Muscle layer of colon (tissue), 2 donors: ENCODE results near the gene KRT33B.
"Not testable (repeated sequence)": the region's sequence is repeated elsewhere in the genome, so short reads cannot be mapped to it uniquely, and the experiment has no call there.

Source experiments
- H3K27ac ChIP-seq: one replicate; pipeline ENCODE4 v1.7.0; 2013; ENCODE audit warnings: low read depth, mild to moderate bottlenecking, low read length, moderate library complexity
- H3K27me3 ChIP-seq, 2 donors: one replicate each; pipeline ENCODE4 v1.7.0; 2013; ENCODE audit warnings: low read length in 2 of 2, mild to moderate bottlenecking in 2 of 2; ENCODE audit not compliant: insufficient read depth in 2 of 2, control insufficient read depth in 1 of 2
- H3K36me3 ChIP-seq: one replicate; pipeline ENCODE4 v1.7.0; 2013; ENCODE audit warnings: mild to moderate bottlenecking, low read length; ENCODE audit not compliant: insufficient read depth
- H3K4me1 ChIP-seq: one replicate; pipeline ENCODE4 v1.7.0; 2013; ENCODE audit warnings: mild to moderate bottlenecking, low read length; ENCODE audit not compliant: insufficient read depth
- H3K4me3 ChIP-seq, 2 donors: one replicate each; pipeline ENCODE4 v1.7.0; 2013; ENCODE audit warnings: low read length in 2 of 2, low read depth in 1 of 2, mild to moderate bottlenecking in 1 of 2, moderate library complexity in 1 of 2
- H3K9ac ChIP-seq: one replicate; pipeline ENCODE4 v1.7.0; 2013; ENCODE audit warnings: low read length
- H3K9me3 ChIP-seq: one replicate; pipeline ENCODE4 v1.7.0; 2013; ENCODE audit warnings: mild to moderate bottlenecking, low read length
- donor health status: abdominal sarcoma.
- donor health status: Adenocarcinoma of cecum.

The KRT33B gene

DNA sequence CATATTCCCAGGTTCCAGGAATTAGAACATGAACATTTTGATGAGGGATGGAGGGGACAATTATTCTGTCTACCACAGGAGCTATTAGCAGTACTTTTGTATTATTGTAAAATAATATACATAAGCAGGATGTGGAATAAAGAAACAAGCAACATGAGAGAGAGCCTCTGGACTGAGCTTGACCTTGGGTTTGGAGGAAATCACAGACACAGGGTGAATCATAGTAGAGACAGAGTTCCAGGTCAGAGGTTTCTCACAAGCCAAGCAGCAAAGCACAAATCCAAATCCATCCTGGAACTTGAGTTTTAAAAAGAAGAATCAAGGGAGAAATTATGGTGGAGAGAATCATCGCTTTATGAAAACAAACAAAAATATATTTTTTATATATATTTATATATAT, 22.7 kb upstream of the KRT33B start:
- H3K27ac ChIP-seq, result no peak overlapping the region
- H3K9me3 ChIP-seq, result no peaks in the 10 kb centered on the region
- H3K4me3 ChIP-seq, result no peak overlapping the region
- H3K9ac ChIP-seq, result no peak overlapping the region
- no peaks in the 10 kb centered on the region for H3K27me3 ChIP-seq
- no peaks in the 10 kb centered on the region for H3K4me1 ChIP-seq
- no peaks in the 10 kb centered on the region for H3K36me3 ChIP-seq

DNA sequence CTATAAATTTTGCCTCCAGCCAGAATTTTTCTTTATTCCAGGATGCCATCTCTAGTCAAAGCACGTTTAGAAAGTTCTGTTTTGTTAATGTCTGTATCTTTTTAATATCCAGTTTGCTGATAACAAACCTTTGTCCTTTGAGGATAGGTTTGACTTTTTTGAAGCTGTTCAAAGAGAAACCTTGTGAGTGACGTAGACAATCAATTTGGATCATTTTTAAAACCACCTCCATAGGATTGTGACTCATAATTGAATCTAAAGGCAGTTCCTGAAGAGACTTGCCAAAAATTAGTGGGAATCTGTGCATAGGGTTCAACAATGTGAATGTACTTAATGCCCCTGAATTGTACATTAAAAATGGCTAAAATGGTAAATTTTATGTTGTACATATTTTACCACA, 21.9 kb upstream of the KRT33B start:
- Histone ChIP-seq H3K36me3 (no peaks in the 10 kb centered on the region), H3K27ac (no peak overlapping the region), H3K4me1 (no peaks in the 10 kb centered on the region), H3K27me3 (no peaks in the 10 kb centered on the region), H3K9ac (no peak overlapping the region), H3K9me3 (no peaks in the 10 kb centered on the region), H3K4me3 (no peak overlapping the region)

DNA sequence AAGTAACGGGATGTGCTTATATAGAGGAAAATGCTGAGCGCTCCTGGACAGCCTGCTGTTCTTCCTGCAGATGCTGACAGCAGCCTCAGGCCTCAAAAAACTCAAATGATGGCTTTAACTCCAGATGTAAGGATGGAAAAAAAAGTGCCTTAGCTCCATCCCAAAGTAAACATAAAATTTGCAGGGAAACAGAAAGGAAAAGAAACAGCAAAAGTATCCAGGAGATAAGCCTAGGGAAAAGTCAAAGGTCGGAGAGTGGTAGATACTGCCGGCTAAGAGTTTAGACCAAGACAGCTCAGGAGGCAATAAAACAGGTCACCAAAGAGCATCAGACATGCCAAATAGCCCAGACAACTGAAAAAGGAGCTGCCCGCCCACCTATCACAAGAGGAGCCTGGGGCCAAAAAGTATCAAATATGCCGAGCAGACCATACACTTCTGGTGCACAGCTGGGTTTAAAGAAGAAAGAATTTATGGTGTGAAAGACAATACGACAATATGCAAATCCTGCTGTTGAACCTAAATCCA, 20.9 kb upstream of the KRT33B start:
- Histone ChIP-seq H3K36me3 (no peaks in the 10 kb centered on the region), H3K27me3 (no peaks in the 10 kb centered on the region), H3K9me3 (no peaks in the 10 kb centered on the region), H3K4me3 (no peak overlapping the region), H3K9ac (no peak overlapping the region), H3K27ac (no peak overlapping the region), H3K4me1 (no peaks in the 10 kb centered on the region)

DNA sequence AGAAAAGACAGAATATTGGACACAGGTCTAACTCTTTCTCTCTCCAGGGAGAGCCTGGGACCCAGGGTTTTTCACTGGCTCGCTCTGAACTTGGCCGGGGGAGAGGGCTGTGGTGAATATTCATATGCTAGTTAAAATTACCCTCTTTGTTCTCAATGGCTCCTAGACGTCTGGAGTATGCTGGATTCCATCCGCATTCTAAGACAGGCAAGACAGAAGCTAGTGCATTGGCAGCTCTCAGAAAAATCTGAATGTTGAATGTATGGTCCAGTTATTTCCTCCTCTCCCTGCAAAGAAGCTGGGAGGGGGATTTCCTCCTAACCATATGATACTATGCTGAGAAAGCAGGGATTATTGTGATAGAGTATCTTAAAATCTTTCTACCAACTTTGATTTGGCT, 18.1 kb upstream of the KRT33B start:
- no peaks in the 10 kb centered on the region for H3K27me3 ChIP-seq
- H3K36me3 ChIP-seq, result no peaks in the 10 kb centered on the region
- H3K4me3 ChIP-seq, result no peak overlapping the region
- H3K4me1 ChIP-seq, result no peaks in the 10 kb centered on the region
- no peak overlapping the region for H3K27ac ChIP-seq
- no peaks in the 10 kb centered on the region for H3K9me3 ChIP-seq
- H3K9ac ChIP-seq, result no peak overlapping the region

DNA sequence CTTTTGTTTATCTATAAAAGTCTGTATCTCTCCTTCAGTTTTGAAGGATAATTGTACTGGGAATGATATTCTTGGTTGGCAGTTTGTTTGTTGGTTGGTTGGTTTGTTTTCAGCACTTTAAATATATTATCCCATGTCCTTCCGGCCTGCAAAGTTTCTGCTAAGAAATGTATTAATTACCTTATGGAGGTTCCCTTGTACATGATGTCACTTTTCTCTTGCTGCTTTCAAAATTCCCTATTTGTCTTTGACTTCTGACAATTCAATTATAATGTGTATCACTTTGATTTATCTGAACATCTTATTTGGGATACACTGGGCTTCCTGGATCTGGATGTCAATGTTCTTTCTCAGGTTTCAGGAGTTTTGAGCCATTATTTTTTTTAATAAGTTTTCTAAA, 16.6 kb upstream of the KRT33B start:
- no peaks in the 10 kb centered on the region for H3K9me3 ChIP-seq
- H3K4me3 ChIP-seq, result no peak overlapping the region
- no peaks in the 10 kb centered on the region for H3K4me1 ChIP-seq
- no peaks in the 10 kb centered on the region for H3K27me3 ChIP-seq
- no peaks in the 10 kb centered on the region for H3K36me3 ChIP-seq
- H3K27ac ChIP-seq, result no peak overlapping the region
- H3K9ac ChIP-seq, result no peak overlapping the region

DNA sequence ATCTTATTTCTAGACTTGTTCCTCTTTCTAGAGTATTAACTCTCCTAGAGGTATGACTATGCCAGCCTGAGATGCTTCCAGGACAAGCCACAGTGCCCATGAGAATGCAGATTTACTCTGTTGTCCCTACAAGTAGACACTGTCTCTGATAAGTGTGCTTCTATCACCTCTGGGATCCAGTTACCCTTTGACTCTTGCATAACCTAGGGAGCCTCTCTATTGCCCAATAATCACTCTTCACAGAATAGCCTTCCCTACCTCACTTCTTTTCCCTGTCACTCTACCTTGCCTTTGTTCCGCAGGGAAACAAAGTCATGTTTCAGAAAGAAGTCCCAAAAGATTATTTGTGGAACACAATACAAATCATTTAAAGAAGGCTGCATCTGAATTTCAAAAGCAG, 14.1 kb upstream of the KRT33B start:
- Histone ChIP-seq H3K9ac (no peak overlapping the region), H3K4me1 (no peaks in the 10 kb centered on the region), H3K27me3 (no peaks in the 10 kb centered on the region), H3K27ac (no peak overlapping the region), H3K36me3 (no peaks in the 10 kb centered on the region), H3K4me3 (no peak overlapping the region), H3K9me3 (no peaks in the 10 kb centered on the region)

DNA sequence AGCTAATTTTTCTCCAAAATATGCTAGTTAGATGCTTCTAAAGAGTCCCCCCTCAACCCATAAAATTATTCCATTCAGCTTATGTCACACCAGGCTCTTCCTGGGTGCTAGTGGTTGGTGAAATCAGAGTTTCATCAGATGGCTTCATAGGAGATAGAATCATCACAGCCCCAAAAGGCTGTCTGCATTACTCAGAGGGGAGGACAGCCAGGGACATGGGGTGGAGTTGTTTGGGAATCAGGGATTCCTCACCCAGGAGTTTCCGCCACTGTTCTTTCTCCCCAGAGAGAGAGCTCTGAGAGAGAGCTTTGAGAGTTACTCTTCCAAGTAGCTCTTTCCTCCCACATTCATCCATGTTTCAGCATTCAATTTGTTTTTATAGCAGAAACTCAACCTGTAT, 12.8 kb upstream of the KRT33B start:
- no peak overlapping the region for H3K27ac ChIP-seq
- H3K4me1 ChIP-seq, result no peaks in the 10 kb centered on the region
- no peaks in the 10 kb centered on the region for H3K36me3 ChIP-seq
- no peaks in the 10 kb centered on the region for H3K27me3 ChIP-seq
- no peaks in the 10 kb centered on the region for H3K9me3 ChIP-seq
- no peak overlapping the region for H3K4me3 ChIP-seq
- H3K9ac ChIP-seq, result no peak overlapping the region

DNA sequence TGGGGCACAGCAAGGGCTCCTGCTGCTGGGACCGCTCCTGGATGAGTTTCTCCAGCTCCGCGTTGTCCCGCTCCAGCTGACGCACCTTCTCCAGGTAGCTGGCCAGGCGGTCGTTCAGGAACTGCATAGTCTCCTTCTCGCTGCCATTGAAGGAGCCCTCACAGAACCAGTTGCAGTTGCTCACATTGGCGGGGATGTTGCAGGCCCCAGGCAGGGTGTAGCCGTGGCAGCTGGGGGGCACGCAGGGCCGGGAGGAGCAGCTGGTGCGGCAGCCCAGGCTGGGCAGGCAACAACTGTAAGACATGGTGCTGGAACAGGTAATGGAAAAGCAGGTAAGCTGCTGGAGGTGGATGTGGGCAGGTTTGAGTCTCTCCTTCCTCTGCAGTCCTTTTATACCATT, 12.3 kb upstream of the KRT33B start, which contains the start of gene KRT34:
TSS of gene KRT34 (minus strand) at position 364 of the 400 bp plus-strand sequence. CDS start at position 304, 60 bp downstream.
- H3K9me3 ChIP-seq, H3K36me3 ChIP-seq, H3K9ac ChIP-seq, H3K27me3 ChIP-seq, H3K27ac ChIP-seq, H3K4me3 ChIP-seq, H3K4me1 ChIP-seq: not testable (repeated sequence)

DNA sequence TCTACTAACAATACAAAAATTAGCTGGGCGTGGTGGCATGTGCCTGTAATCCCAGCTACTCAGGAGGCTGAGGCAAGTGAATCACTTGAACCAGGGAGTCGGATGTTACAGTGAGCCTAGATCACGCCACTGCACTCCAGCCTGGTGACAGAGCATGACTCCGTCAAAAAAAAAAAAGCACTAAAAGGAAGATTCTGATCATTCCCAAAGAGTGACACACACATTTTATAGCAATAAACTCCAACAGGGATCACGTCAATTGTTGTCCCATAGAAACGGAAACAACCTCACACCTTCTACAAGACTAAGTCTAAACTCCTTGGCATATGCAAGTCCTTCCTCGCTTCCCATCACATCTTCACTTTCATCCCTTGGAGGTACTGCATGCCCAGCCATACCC, 10.5 kb upstream of the KRT33B start:
- not testable (repeated sequence) for H3K4me3 ChIP-seq, H3K9me3 ChIP-seq, H3K27ac ChIP-seq, H3K27me3 ChIP-seq, H3K36me3 ChIP-seq, H3K4me1 ChIP-seq, H3K9ac ChIP-seq

DNA sequence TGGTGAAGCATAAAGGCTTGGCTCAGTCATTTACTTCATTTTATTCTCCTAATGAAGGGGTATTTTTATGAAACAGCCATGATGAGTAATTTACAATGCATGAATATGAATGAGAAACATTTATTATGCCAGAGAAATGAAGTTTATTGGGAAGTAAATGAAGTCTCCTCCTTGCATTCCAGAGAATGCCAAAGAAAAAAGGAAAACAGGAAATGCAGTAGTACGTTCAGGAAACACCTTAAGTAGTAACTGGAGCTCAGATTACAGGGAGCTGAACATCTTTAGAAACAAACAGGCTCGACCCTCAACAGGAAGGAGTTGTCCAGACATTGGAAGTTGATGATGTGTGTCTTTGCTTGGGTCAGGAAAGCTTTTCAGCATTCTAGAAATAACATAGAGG, 7.9 kb upstream of the KRT33B start:
- Histone ChIP-seq H3K4me3 (no peak overlapping the region), H3K9ac (no peak overlapping the region), H3K4me1 (no peaks in the 10 kb centered on the region), H3K27ac (no peak overlapping the region), H3K27me3 (no peaks in the 10 kb centered on the region), H3K36me3 (no peaks in the 10 kb centered on the region), H3K9me3 (no peaks in the 10 kb centered on the region)

DNA sequence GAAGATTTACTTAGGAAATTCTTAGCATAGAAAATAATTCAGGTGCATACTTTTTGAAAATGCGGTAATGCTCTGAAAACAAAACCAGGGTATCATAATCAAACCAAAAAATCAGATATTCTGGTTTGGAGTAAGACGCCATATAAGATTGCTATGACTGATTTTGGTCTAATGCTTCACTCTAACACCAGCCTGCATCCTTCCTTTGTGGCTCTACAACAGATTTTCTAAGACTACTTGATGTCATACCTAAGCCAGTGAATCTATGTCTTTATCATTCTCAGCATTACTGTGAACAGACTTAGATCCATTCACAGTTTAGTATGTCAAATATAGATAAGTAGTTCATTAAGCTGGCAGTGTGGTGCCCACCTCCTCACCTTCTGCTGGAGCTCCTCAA, 590 bp downstream of the KRT33B start:
- Histone ChIP-seq H3K4me1 (no peaks in the 10 kb centered on the region), H3K4me3 (no peak overlapping the region), H3K9ac (no peak overlapping the region), H3K27me3 (no peaks in the 10 kb centered on the region), H3K27ac (no peak overlapping the region), H3K36me3 (no peaks in the 10 kb centered on the region), H3K9me3 (no peaks in the 10 kb centered on the region)

DNA sequence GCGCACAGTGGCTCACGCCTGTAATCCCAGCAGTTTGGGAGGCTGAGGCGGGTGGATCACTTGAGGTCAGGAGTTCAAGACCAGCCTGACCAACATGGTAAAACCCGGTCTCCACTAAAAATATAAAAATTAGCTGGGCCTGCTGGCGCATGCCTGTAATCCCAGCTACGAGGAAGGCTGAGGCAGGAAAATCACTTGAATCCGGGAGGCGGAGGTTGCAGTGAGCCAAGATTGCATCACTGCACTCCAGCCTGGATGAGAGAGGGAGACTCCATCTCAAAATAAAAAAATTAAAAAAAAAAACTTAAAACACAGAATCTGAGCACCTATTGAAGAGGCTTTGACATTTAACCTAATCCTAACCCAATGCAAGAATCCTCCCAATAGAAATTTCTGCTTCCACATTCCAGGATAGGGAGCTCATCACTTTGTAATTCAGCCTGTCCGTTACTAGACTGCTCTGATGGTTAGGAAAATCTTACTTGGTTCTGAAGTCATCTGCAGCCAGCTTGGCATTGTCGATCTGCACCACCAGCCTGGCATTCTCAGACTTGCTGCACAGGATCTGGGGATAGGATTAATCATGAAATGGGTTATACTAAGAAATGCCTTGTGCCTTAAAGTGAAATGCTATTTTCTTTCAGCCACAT, 2.1 kb downstream of the KRT33B start:
- Histone ChIP-seq H3K36me3 (no peaks in the 10 kb centered on the region), H3K4me3 (no peak overlapping the region), H3K9ac (no peak overlapping the region), H3K4me1 (no peaks in the 10 kb centered on the region), H3K27ac (no peak overlapping the region), H3K27me3 (no peaks in the 10 kb centered on the region), H3K9me3 (no peaks in the 10 kb centered on the region)
